GM18867 (cell line): ENCODE measurements around the gene CCS.
"Not testable (repeated sequence)": the region's sequence is repeated elsewhere in the genome, so short reads cannot be mapped to it uniquely, and the experiment has no call there.

ENCODE experiments used
- ATAC-seq: cut with Tn5 transposase; IDR thresholded peaks from one replicate; pipeline ENCODE4 v1.9.1; 2021; ENCODE audit warnings: mild to moderate bottlenecking, moderate library complexity; ENCODE audit not compliant: unreplicated experiment

CCS gene, protein sequence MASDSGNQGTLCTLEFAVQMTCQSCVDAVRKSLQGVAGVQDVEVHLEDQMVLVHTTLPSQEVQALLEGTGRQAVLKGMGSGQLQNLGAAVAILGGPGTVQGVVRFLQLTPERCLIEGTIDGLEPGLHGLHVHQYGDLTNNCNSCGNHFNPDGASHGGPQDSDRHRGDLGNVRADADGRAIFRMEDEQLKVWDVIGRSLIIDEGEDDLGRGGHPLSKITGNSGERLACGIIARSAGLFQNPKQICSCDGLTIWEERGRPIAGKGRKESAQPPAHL

DNA sequence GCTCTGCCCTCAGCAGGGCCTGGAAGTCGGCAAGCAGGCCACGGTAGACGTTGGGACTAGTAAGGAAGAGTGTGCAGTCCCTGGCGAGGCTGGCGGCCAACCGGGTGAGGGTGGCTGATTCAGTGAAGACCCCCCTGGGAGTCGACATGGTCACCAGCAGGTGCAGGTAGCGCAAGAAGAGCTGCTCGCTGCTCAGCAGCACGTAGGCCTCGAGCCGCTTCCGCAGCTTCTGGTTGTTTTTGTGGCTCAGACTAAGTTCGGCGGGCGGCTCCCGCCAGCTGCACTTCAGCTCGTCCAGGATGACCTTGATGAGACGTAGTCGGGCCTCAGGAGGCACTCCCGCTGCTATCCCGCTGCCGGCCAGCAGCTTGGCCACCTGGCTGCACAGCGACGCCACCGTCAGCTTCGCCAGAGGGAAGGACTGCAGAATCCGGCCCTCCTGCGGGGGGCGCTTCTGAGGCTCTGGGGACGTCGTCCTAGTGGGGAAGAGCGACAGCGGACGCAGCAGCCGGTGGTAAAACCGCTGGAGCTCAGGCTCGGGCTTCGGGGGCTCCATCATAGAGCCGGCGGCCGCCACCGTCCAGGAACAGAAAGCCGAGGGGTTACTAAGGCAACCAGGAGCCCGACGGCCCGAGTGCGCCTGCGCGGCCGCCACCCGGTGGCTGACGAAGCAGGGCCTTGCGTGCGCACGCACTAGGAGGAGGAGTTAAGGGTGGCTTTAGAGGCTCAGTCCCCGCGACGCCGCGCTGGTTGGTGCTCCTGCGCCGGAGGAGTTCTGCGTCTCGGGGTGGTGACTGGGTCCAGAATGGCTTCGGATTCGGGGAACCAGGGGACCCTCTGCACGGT lies at the start of gene CCS, which contains the start of gene CCDC87:
Gene CCS (plus strand): TSS at position 729 of the 846 bp plus-strand sequence. CDS start 77 bp downstream, at position 806.
Gene CCDC87 (minus strand): TSS at position 607 of the 846 bp plus-strand sequence. CDS start 48 bp downstream, at position 559.
- ATAC-seq: peak; percentile 88

- no peak for ATAC-seq
These were observed 49.5 kb upstream of the CCS start for GRCh38 chr11:66543263-66544107.

- ATAC-seq: not testable (repeated sequence)
These were observed 48.0 kb upstream of the CCS start for GRCh38 chr11:66544952-66545351.

- peak; percentile 85 for ATAC-seq
These were observed 47.2 kb upstream of the CCS start, which contains the start of gene ZDHHC24 for GRCh38 chr11:66545701-66546367. Gene ZDHHC24, minus strand, starts transcription at chr11:66546048. Its CDS starts 45 bp downstream, at chr11:66546003.

- ATAC-seq: peak; percentile 1
These were observed 46.5 kb upstream of the CCS start, which contains the start of gene ACTN3 for GRCh38 chr11:66546368-66546965. Gene ACTN3, plus strand, starts transcription at chr11:66546903. Its CDS starts 35 bp downstream, at chr11:66546938.

- ATAC-seq: no peak
These were observed 45.9 kb upstream of the CCS start for GRCh38 chr11:66546966-66547661.

DNA sequence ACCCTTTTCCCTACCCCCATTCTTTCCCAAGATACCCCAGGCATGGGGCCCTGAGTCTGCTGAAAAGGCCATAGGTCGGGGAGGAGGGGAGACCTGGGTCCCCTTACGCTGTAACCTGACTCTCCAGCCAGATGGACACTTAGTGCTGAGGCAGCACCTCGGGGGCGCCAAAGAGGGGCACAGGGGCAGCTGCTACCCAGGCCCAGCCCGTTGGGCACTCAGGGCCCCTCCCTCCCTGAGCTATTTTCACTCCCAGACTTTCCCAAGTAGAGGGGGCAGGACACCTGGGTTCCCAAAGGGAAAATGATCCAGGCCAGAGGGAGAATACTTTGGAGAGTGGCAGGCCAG lies 45.3 kb upstream of the CCS start:
- ATAC-seq: no peak

GRCh38 chr11:66548041-66548440 lies 44.9 kb upstream of the CCS start:
- no peak for ATAC-seq

DNA sequence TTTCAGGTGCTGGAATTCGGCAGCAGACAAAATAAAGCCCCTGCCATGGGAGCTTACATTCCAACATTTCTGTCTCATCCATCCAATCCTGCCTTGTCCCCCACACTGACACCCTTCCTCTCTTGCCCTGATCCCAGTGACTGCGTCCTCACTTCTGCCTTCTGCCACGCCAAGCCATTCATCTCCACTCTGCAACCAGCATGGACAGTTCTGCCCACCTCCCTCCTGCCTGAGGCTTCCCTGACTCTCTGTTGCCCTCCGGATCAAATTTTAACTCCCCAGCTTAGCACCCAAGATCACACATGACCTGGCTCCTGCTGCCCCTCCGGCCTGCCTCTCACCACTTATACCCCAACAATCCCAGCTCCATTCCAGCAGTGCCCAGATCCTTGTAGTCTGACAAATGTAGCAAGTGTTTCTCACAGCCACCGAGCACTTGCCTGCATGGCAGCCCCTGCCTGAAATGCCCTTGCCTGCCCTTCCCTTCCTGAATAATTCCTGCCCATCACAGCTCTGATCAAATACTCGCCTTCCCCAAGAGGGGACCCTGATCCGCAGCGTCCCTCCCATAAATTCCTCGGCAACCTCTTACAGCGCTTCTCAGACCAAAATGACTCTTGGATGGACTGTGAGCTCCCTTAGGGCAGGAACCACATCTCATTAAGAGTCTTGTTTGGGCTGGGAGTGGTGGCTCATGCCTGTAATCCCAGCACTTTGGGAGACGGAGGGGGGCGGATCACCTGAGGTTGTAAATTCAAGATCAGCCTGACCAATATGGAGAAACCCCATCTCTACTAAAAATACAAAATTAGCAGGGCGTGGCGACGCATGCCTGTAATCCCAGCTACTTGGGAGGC lies 44.0 kb upstream of the CCS start:
- no peak for ATAC-seq

DNA sequence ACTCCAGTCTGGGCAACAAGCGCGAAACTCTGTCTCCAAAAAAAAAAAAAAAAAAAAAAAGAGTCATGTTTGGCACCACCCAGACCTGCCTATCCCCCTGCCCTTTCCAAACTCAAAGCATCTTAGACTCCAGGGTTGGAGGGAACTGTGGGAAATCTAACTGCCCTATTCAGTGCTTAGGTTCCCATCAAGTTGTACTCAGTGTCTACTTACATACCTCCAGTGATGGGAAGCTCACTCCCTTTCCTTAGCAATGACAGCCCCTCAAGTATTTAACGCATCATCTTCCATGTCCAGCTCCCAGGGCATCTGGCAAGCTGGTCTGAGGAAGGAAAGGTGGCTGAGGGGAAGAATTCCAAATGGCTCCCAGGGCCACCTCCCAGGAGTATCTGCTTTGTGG lies 43.3 kb upstream of the CCS start:
- ATAC-seq: no peak

- ATAC-seq: no peak
These were observed 42.1 kb upstream of the CCS start for GRCh38 chr11:66550887-66551286.

GRCh38 chr11:66554602-66555001 lies 38.4 kb upstream of the CCS start:
- no peak for ATAC-seq

DNA sequence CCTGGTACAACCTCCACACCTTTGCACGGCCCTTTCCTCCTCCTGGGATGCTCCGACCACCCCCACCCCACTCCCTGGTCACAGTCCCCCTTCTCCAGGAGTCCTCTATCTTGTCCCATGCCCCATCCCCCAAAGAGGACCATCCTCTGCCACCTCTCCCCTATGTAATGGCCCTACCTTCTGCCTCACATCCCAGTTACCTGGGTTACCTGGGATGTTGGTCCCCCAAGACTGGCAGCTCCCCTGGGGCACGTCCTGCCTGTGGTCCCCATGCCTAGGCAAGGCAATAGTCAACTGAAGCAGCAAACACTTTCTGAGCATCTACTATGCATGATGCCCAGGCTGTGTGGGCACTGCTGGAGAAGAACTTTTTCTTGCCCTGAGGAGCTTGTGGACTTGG lies 37.6 kb upstream of the CCS start:
- no peak for ATAC-seq

DNA sequence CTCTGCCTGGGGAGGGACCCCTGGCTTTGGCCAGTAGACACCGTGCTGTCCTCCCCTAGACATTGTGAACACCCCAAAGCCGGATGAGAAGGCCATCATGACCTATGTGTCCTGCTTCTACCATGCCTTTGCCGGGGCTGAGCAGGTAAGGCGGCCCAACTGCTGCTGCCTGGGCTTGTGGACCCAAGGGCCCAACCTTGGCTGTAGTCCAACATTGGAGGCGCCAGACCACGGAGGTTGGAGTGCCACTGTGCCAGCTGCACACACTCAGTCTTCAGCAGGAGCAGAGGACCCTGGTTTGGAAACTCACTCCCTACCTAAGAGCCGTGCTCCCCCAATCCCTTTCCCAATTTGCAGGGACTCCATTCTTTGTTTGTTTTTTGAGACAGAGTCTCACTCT lies 36.9 kb upstream of the CCS start:
- no peak for ATAC-seq

DNA sequence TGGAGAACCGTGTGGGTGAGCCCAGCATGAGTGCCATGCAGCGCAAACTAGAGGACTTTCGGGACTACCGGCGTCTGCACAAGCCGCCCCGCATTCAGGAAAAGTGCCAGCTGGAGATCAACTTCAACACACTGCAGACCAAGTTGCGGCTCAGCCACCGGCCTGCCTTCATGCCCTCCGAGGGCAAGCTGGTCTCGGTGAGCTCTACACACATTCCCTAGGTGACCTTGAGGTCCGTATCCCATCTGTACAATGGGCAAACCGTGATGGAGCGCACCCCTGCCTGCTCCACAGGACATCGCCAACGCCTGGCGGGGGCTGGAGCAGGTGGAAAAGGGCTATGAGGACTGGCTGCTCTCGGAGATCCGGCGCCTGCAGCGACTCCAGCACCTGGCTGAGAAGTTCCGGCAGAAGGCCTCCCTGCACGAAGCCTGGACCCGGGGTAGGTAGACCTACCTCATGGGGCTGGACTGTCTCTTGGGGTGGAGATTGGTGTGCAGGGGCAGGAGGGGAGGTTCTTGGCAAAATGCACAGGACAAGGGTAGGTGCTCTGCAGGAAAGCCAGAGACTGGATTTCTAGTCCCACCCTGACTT lies 35.2 kb upstream of the CCS start:
- ATAC-seq: no peak

- no peak for ATAC-seq
These were observed 33.7 kb upstream of the CCS start for GRCh38 chr11:66559142-66559865.

- no peak for ATAC-seq
These were observed 32.9 kb upstream of the CCS start for GRCh38 chr11:66559866-66560676.
